OCI-LY1 (cell line): ENCODE measurements around the gene KCNK2.

ENCODE experiments used
- CTCF ChIP-seq: fragments of 200-600 bp; sonication (generic), shearing (Covaris generic); IDR thresholded peaks from 2 replicates; pipeline ENCODE4 v1.5.1; 2017; ENCODE audit warnings: mild to moderate bottlenecking, antibody characterized with exemption, low read length, moderate library complexity, mixed read lengths
- EZH2 ChIP-seq: fragments of 200-600 bp; sonication (generic), shearing (Covaris generic); IDR thresholded peaks from 2 replicates; pipeline ENCODE4 v1.8.0; 2017; ENCODE audit warnings: borderline replicate concordance, mixed run types, mild to moderate bottlenecking, antibody characterized with exemption, low read length, moderate library complexity, mixed read lengths

GRCh38 chr1:215260711-215261110 lies 178.2 kb downstream of the KCNK2 start:
- TF ChIP-seq CTCF (no peak), EZH2 (no peak)
